SW 1271 (cell line): ENCODE measurements around the gene SETMAR.
A peak's percentile ranks its signal among the peaks of the same experiment; 100 is the strongest.
"Not testable (repeated sequence)": the region's sequence is repeated elsewhere in the genome, so short reads cannot be mapped to it uniquely, and the experiment has no call there.

Source experiments
- DNase-seq, 2 experiments: peaks; one replicate each; lab custom pipeline; 2025; lab: John Stamatoyannopoulos, UW

Gene SETMAR

GRCh38 chr3:4303187-4304123 lies at the start of gene SETMAR:
SETMAR (plus strand) TSS chr3:4303369; CDS start chr3:4303371, 2 bp downstream.
- peak; percentile 75 to 77 for DNase-seq

GRCh38 chr3:4261406-4261805 lies 41.8 kb upstream of the SETMAR start:
- DNase-seq: no peak

- no peak for DNase-seq
Observed at GRCh38 chr3:4264040-4264439, 39.1 kb upstream of the SETMAR start.

GRCh38 chr3:4270720-4271119 lies 32.4 kb upstream of the SETMAR start:
- no peak for DNase-seq

- DNase-seq: peak in 1 of 2 experiments; percentile 37
Observed at GRCh38 chr3:4271834-4272233, 31.3 kb upstream of the SETMAR start.

- no peak for DNase-seq
Observed at GRCh38 chr3:4279516-4280105, 23.6 kb upstream of the SETMAR start.

GRCh38 chr3:4281991-4282390 lies 21.2 kb upstream of the SETMAR start:
- DNase-seq: no peak

GRCh38 chr3:4284865-4285264 lies 18.3 kb upstream of the SETMAR start:
- DNase-seq: no peak

GRCh38 chr3:4289044-4289443 lies 14.1 kb upstream of the SETMAR start:
- DNase-seq: no peak

GRCh38 chr3:4290272-4290893 lies 12.8 kb upstream of the SETMAR start:
- peak in 1 of 2 experiments; percentile 39 for DNase-seq

- no peak for DNase-seq
Observed at GRCh38 chr3:4292301-4292700, 10.9 kb upstream of the SETMAR start.

GRCh38 chr3:4294616-4295327 lies 8.4 kb upstream of the SETMAR start:
- DNase-seq: no peak

- not testable (repeated sequence) for DNase-seq
Observed at GRCh38 chr3:4296454-4296853, 6.7 kb upstream of the SETMAR start.

GRCh38 chr3:4297486-4297885 lies 5.7 kb upstream of the SETMAR start:
- no peak for DNase-seq

- DNase-seq: no peak
Observed at GRCh38 chr3:4302747-4303146, 422 bp upstream of the SETMAR start.

- DNase-seq: not testable (repeated sequence)
Observed at GRCh38 chr3:4305210-4305609, 2.0 kb downstream of the SETMAR start.

GRCh38 chr3:4306091-4306490 lies 2.9 kb downstream of the SETMAR start:
- no peak for DNase-seq

- no peak for DNase-seq
Observed at GRCh38 chr3:4306860-4307259, 3.7 kb downstream of the SETMAR start.

GRCh38 chr3:4309491-4310128 lies 6.4 kb downstream of the SETMAR start:
- DNase-seq: no peak

- no peak for DNase-seq
Observed at GRCh38 chr3:4310971-4311370, 7.8 kb downstream of the SETMAR start.

GRCh38 chr3:4311496-4311895 lies 8.3 kb downstream of the SETMAR start:
- DNase-seq: no peak
